Activated CD4-positive, alpha-beta T cell treated with anti-CD3 and anti-CD28 coated beads for 24 hours (primary cell): Measurements from ENCODE around the gene SLC38A3.
"Not testable (repeated sequence)": the region's sequence is repeated elsewhere in the genome, so short reads cannot be mapped to it uniquely, and the experiment has no call there.

Experiments used
- DNase-seq, 2 donors: peaks; one replicate each; pipeline ENCODE4 v3.0.0-alpha.2; 2020; ENCODE audit warnings: low read depth in 2 of 2

Gene SLC38A3

GRCh38 chr3:50210510-50211367 is 5.7 kb downstream of the SLC38A3 start:
- no peak for DNase-seq

GRCh38 chr3:50211368-50211717 is 6.3 kb downstream of the SLC38A3 start:
- not testable (repeated sequence) for DNase-seq

- no peak for DNase-seq
These were observed 6.9 kb downstream of the SLC38A3 start for GRCh38 chr3:50211930-50212329.

GRCh38 chr3:50212502-50212901 is 7.4 kb downstream of the SLC38A3 start:
- no peak for DNase-seq

- DNase-seq: no peak
These were observed 7.9 kb downstream of the SLC38A3 start for GRCh38 chr3:50212971-50213370.

- no peak for DNase-seq
These were observed 8.3 kb downstream of the SLC38A3 start for GRCh38 chr3:50213373-50213772.

GRCh38 chr3:50214824-50215223 is 9.8 kb downstream of the SLC38A3 start:
- no peak for DNase-seq

- DNase-seq: no peak
These were observed 10.5 kb downstream of the SLC38A3 start for GRCh38 chr3:50215529-50215928.

- DNase-seq: no peak
These were observed 12.6 kb downstream of the SLC38A3 start for GRCh38 chr3:50217681-50218080.

GRCh38 chr3:50218448-50218847 is 13.4 kb downstream of the SLC38A3 start:
- no peak for DNase-seq

GRCh38 chr3:50219285-50219684 is 14.2 kb downstream of the SLC38A3 start:
- no peak for DNase-seq

GRCh38 chr3:50220109-50220508 is 15.0 kb downstream of the SLC38A3 start:
- DNase-seq: no peak

- DNase-seq: no peak
These were observed 16.0 kb downstream of the SLC38A3 start for GRCh38 chr3:50221051-50221410.

- DNase-seq: no peak
These were observed 16.5 kb downstream of the SLC38A3 start for GRCh38 chr3:50221411-50222168.

GRCh38 chr3:50222169-50222528 is 17.1 kb downstream of the SLC38A3 start:
- no peak for DNase-seq

GRCh38 chr3:50224639-50225038 is 19.6 kb downstream of the SLC38A3 start:
- DNase-seq: no peak

- no peak for DNase-seq
These were observed 21.9 kb downstream of the SLC38A3 start for GRCh38 chr3:50226888-50227389.

- DNase-seq: peak; percentile 82 to 85
These were observed 22.5 kb downstream of the SLC38A3 start for GRCh38 chr3:50227390-50228183.

GRCh38 chr3:50228184-50228763 is 23.2 kb downstream of the SLC38A3 start:
- DNase-seq: not testable (repeated sequence)

GRCh38 chr3:50229490-50229889 is 24.4 kb downstream of the SLC38A3 start:
- DNase-seq: no peak

GRCh38 chr3:50230104-50230793 is 25.2 kb downstream of the SLC38A3 start:
- DNase-seq: no peak
